Measurements from ENCODE around the gene LRIG2. TPM values are rescaled to one million over a fixed set of nuclear protein-coding genes. Genes with fewer than 3 reads are reported as not detected.

The LRIG2 gene
- polyA plus RNA-seq, 1 of the 3 experiments (the other 2 are of a cell fraction), result 3.8 TPM

DNA sequence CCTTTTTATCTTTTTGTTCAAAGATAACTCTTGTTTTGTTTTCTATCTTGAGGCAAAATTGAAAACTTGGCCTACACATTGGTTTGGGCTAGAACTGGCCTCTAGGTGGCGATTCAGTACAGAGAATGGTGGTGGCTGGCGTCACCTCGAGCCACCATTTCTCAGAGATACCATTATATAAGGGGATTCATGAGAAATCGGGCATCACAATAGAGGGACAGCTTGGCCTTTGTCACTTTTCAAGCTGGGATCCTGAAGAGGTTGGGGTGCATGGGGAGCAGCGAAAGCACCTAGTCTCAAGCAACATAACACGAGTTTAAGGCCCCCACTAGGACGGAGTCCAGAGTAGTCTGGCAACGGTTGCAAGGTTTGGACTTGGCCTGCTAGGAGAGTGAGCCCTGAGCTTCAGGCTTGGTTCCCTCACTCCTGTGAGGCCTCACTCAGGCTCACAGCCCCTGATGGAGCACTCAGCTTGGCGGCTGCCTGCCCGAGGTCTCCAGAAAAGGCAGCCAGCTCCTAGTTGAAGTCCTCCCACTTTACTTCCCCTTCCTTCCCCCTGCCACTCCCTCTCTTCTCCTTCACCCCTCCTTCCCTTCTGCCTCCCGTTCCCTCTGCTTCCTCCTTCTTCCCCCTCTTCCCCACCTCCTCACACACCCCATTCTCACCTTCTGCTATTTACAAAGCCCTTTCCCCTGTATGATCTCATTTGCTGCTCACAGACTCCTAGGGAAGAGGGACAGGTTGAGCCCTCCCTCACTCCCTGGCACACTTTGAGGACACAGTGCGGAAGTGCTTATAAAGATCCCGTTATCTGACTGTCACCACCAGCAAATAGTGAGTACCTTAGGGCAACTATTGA lies 67.8 kb downstream of the LRIG2 start:
- H3K9ac ChIP-seq, result no peak overlapping the region

More for the DNA sequence above, 67.8 kb downstream of the LRIG2 start:
- Histone ChIP-seq H3K9me3 (no peaks in the 10 kb centered on the region), H3K36me3 (replicated peaks in 1 of 2; ENCODE audit: control insufficient read depth in 1 of 2, insufficient read depth in 2 of 2, low read length in 1 of 2) (no peaks in the 10 kb centered on the region), H3K4me1 (ENCODE audit: control insufficient read depth in 1 of 2, insufficient read depth in 2 of 2, low read depth in 1 of 2, low read length in 1 of 2) (peaks cover 21 to 36% of the 10 kb centered on the region in 2 experiments; a peak in 3 of 4 replicates), H2AFZ (ENCODE audit: low read depth) (peak overlapping the region; percentile 25; the same call in 1 of the 2 replicates), H4K20me1 (ENCODE audit: insufficient read depth) (no peaks in the 10 kb centered on the region), H3K27ac (ENCODE audit: low read depth in 2 of 2, low read length in 1 of 2) (peak overlapping the region in 1 of 2 experiments; percentile 85; a peak in 2 of 4 replicates), H3K4me3 (ENCODE audit: low read depth in 2 of 2, low read length in 1 of 2) (no peak overlapping the region; a peak in 1 of 4 replicates), H3K27me3 (ENCODE audit: insufficient read depth) (no peaks in the 10 kb centered on the region), H3F3A (replicated peaks; ENCODE audit: insufficient read depth) (peaks cover 4% of the 10 kb centered on the region), H3K9me2 (no peaks in the 10 kb centered on the region), H3K79me2 (ENCODE audit: insufficient read depth) (no peaks in the 10 kb centered on the region), H3K4me2 (no peak overlapping the region)
- TF ChIP-seq FOSL2 (IDR thresholded peaks at IDR 0.05; ENCODE audit: borderline replicate concordance, low read depth) (no peak), RFX5 (IDR thresholded peaks at IDR 0.05; ENCODE audit: low read length) (no peak), CHD2 (IDR thresholded peaks at IDR 0.05; ENCODE audit: low read length, partially characterized antibody) (peak; percentile 33), NFIC (IDR thresholded peaks at IDR 0.05; ENCODE audit: borderline replicate concordance) (peak; percentile 37; the same call in 1 of the 2 replicates), FOXJ3 (CRISPR knock-in tag; IDR thresholded peaks at IDR 0.05) (no peak), RAD21 (IDR thresholded peaks at IDR 0.05; ENCODE audit: low read length) (peak; percentile 98), RCOR1 (IDR thresholded peaks at IDR 0.05; ENCODE audit: low read length) (peak; percentile 22; the same call in 1 of the 2 replicates), SMC3 (IDR thresholded peaks at IDR 0.05; ENCODE audit: low read depth, low read length) (peak; percentile 91), MXI1 (IDR thresholded peaks at IDR 0.05; ENCODE audit: low read depth, low read length) (no peak), POLR2AphosphoS5 (IDR thresholded peaks at IDR 0.05; ENCODE audit: low read depth, low read length) (no peak), EP300 (IDR thresholded peaks at IDR 0.05; ENCODE audit: borderline replicate concordance in 1 of 2, low read depth in 1 of 2, low read length in 1 of 2) (peak in 1 of 2 experiments; percentile 3; a peak in 1 of 4 replicates), NRF1 (IDR thresholded peaks at IDR 0.05; ENCODE audit: low read depth, low read length) (no peak), JUND (IDR thresholded peaks at IDR 0.05) (no peak), TCF12 (IDR thresholded peaks at IDR 0.05) (no peak), TAF1 (IDR thresholded peaks at IDR 0.05; ENCODE audit: borderline replicate concordance, low read depth, low read length) (no peak), RXRA (IDR thresholded peaks at IDR 0.05; ENCODE audit: borderline replicate concordance, low read depth) (no peak)
- TF ChIP-seq, protein P1, sequence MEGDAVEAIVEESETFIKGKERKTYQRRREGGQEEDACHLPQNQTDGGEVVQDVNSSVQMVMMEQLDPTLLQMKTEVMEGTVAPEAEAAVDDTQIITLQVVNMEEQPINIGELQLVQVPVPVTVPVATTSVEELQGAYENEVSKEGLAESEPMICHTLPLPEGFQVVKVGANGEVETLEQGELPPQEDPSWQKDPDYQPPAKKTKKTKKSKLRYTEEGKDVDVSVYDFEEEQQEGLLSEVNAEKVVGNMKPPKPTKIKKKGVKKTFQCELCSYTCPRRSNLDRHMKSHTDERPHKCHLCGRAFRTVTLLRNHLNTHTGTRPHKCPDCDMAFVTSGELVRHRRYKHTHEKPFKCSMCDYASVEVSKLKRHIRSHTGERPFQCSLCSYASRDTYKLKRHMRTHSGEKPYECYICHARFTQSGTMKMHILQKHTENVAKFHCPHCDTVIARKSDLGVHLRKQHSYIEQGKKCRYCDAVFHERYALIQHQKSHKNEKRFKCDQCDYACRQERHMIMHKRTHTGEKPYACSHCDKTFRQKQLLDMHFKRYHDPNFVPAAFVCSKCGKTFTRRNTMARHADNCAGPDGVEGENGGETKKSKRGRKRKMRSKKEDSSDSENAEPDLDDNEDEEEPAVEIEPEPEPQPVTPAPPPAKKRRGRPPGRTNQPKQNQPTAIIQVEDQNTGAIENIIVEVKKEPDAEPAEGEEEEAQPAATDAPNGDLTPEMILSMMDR (IDR thresholded peaks at IDR 0.05), result peak; percentile 93
- TF ChIP-seq, protein P2, sequence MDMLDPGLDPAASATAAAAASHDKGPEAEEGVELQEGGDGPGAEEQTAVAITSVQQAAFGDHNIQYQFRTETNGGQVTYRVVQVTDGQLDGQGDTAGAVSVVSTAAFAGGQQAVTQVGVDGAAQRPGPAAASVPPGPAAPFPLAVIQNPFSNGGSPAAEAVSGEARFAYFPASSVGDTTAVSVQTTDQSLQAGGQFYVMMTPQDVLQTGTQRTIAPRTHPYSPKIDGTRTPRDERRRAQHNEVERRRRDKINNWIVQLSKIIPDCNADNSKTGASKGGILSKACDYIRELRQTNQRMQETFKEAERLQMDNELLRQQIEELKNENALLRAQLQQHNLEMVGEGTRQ (IDR thresholded peaks at IDR 0.05; ENCODE audit: borderline replicate concordance, low read depth, low read length), result no peak
- DNase-seq, result peak; percentile 66
- ChIA-PET POLR2A (interaction anchor here (1.7 kb wide), 1 partner anchor 248 kb away, joined by 6 read pairs; no protein-coding TSS in a partner anchor), CTCF (interaction anchor here (0.6 to 3.3 kb wide), 33 partner anchors 9 to 571 kb away, joined by 3 to 32 read pairs (median 3); no protein-coding TSS in a partner anchor)
- 41% methylated on average over 9 of the region's 13 CpGs for WGBS (ENCODE audit: low lambda C conversion rate)

All from SK-N-SH (cell line).